Fibroblast of mammary gland (primary cell): ENCODE results near the gene TMEM232.

Experiments
- DNase-seq: peaks from one replicate; pipeline ENCODE4 v3.0.0-alpha.2; 2010; ENCODE audit warnings: low read depth
- H3K4me3 ChIP-seq: 2 replicates; pipeline ENCODE4 v1.5.1; 2011; ENCODE audit warnings: low read depth, mild to moderate bottlenecking, low read length, moderate library complexity; ENCODE audit not compliant: control insufficient read depth
- CTCF ChIP-seq: conservative IDR thresholded peaks from 2 replicates; pipeline ENCODE4 v1.5.1; 2011; ENCODE audit warnings: low read depth, low read length, inconsistent platforms; ENCODE audit not compliant: control insufficient read depth, insufficient read depth

The TMEM232 gene

GRCh38 chr5:110562191-110562590 is 164.3 kb downstream of the TMEM232 start:
- no peak overlapping the region for H3K4me3 ChIP-seq
- no peak for TF ChIP-seq CTCF
- DNase-seq: no peak

GRCh38 chr5:110561510-110561909 is 165.0 kb downstream of the TMEM232 start:
- no peak for TF ChIP-seq CTCF
- no peak overlapping the region for H3K4me3 ChIP-seq
- DNase-seq: no peak

GRCh38 chr5:110549301-110549700 is 177.2 kb downstream of the TMEM232 start:
- no peak overlapping the region for H3K4me3 ChIP-seq
- TF ChIP-seq CTCF: no peak
- peak; percentile 7 for DNase-seq

GRCh38 chr5:110548171-110548570 is 178.3 kb downstream of the TMEM232 start:
- no peak for TF ChIP-seq CTCF
- H3K4me3 ChIP-seq: no peak overlapping the region
- no peak for DNase-seq

GRCh38 chr5:110547495-110547894 is 179.0 kb downstream of the TMEM232 start:
- no peak overlapping the region for H3K4me3 ChIP-seq
- no peak for DNase-seq
- TF ChIP-seq CTCF: no peak

GRCh38 chr5:110545716-110546115 is 180.8 kb downstream of the TMEM232 start:
- no peak for DNase-seq
- H3K4me3 ChIP-seq: no peak overlapping the region
- no peak for TF ChIP-seq CTCF

- no peak for TF ChIP-seq CTCF
- no peak for DNase-seq
- H3K4me3 ChIP-seq: no peak overlapping the region
Observed at GRCh38 chr5:110544603-110545002, 181.9 kb downstream of the TMEM232 start.
